Measurements from ENCODE around the gene HSPB6. TPM values are rescaled to one million over a fixed set of nuclear protein-coding genes. Genes with fewer than 3 reads are reported as not detected.
"Not testable (repeated sequence)": the region's sequence is repeated elsewhere in the genome, so short reads cannot be mapped to it uniquely, and the experiment has no call there.

Gene HSPB6
- polyA plus RNA-seq, 2 donors, result 12.5 to 18.3 TPM

- 94 to 95% methylated on average over 23 of the region's 23 CpGs for WGBS, 2 donors
- H3K36me3 ChIP-seq (ENCODE audit: control insufficient read depth in 2 of 2, insufficient read depth in 2 of 2, low read length in 1 of 2), result peaks cover 51 to 88% of the 10 kb centered on the region in 2 donors
- H3K9me3 ChIP-seq (ENCODE audit: control insufficient read depth in 2 of 2, insufficient read depth in 1 of 2, low read depth in 1 of 2, low read length in 1 of 2), result no peaks in the 10 kb centered on the region
Observed at GRCh38 chr19:35725216-35725861, 31.5 kb downstream of the HSPB6 start.

GRCh38 chr19:35724560-35724959, 32.3 kb downstream of the HSPB6 start:
- no peaks in the 10 kb centered on the region for H3K27me3 ChIP-seq (ENCODE audit: control insufficient read depth in 1 of 2, insufficient read depth in 2 of 2, low read length in 2 of 2)
- H3K4me3 ChIP-seq (ENCODE audit: low read depth in 1 of 2, low read length in 2 of 2), result no peak overlapping the region
- 94 to 97% methylated on average over 12 of the region's 12 CpGs for WGBS, 2 donors
- H3K36me3 ChIP-seq (ENCODE audit: control insufficient read depth in 2 of 2, insufficient read depth in 2 of 2, low read length in 1 of 2), result peaks cover 49 to 85% of the 10 kb centered on the region in 2 donors
- H3K4me1 ChIP-seq (ENCODE audit: control insufficient read depth in 2 of 2, insufficient read depth in 2 of 2, low read length in 1 of 2), result no peaks in the 10 kb centered on the region
- H3K9me3 ChIP-seq (ENCODE audit: control insufficient read depth in 2 of 2, insufficient read depth in 1 of 2, low read depth in 1 of 2, low read length in 1 of 2), result no peaks in the 10 kb centered on the region
- no peak overlapping the region for H3K27ac ChIP-seq (ENCODE audit: low read depth in 2 of 2, low read length in 1 of 2)

More at GRCh38 chr19:35725216-35725861, 31.5 kb downstream of the HSPB6 start:
- no peak overlapping the region for H3K27ac ChIP-seq (ENCODE audit: low read depth in 2 of 2, low read length in 1 of 2)
- H3K4me1 ChIP-seq (ENCODE audit: control insufficient read depth in 2 of 2, insufficient read depth in 2 of 2, low read length in 1 of 2), result no peaks in the 10 kb centered on the region
- H3K4me3 ChIP-seq (ENCODE audit: low read depth in 1 of 2, low read length in 2 of 2), result no peak overlapping the region
- no peaks in the 10 kb centered on the region for H3K27me3 ChIP-seq (ENCODE audit: control insufficient read depth in 1 of 2, insufficient read depth in 2 of 2, low read length in 2 of 2)

- H3K36me3 ChIP-seq (ENCODE audit: control insufficient read depth in 2 of 2, insufficient read depth in 2 of 2, low read length in 1 of 2), result peaks cover 48 to 81% of the 10 kb centered on the region in 2 donors
- 95% methylated on average over 7 of the region's 7 CpGs for WGBS, 2 donors
Observed at GRCh38 chr19:35724132-35724531, 32.7 kb downstream of the HSPB6 start.

GRCh38 chr19:35723671-35724070, 33.2 kb downstream of the HSPB6 start:
- Histone ChIP-seq H3K36me3 (ENCODE audit: control insufficient read depth in 2 of 2, insufficient read depth in 2 of 2, low read length in 1 of 2) (peaks cover 44 to 77% of the 10 kb centered on the region in 2 donors), H3K9me3 (ENCODE audit: control insufficient read depth in 2 of 2, insufficient read depth in 1 of 2, low read depth in 1 of 2, low read length in 1 of 2) (no peaks in the 10 kb centered on the region), H3K27ac (ENCODE audit: low read depth in 2 of 2, low read length in 1 of 2) (no peak overlapping the region), H3K4me3 (ENCODE audit: low read depth in 1 of 2, low read length in 2 of 2) (no peak overlapping the region), H3K4me1 (ENCODE audit: control insufficient read depth in 2 of 2, insufficient read depth in 2 of 2, low read length in 1 of 2) (peaks cover 0 to 9% of the 10 kb centered on the region in 2 donors), H3K27me3 (ENCODE audit: control insufficient read depth in 1 of 2, insufficient read depth in 2 of 2, low read length in 2 of 2) (no peaks in the 10 kb centered on the region)
- 94% methylated on average over 24 of the region's 24 CpGs for WGBS, 2 donors

More at GRCh38 chr19:35724132-35724531, 32.7 kb downstream of the HSPB6 start:
- not testable (repeated sequence) for H3K27ac ChIP-seq (ENCODE audit: low read depth in 2 of 2, low read length in 1 of 2); H3K9me3 ChIP-seq (ENCODE audit: control insufficient read depth in 2 of 2, insufficient read depth in 1 of 2, low read depth in 1 of 2, low read length in 1 of 2); H3K4me1 ChIP-seq (ENCODE audit: control insufficient read depth in 2 of 2, insufficient read depth in 2 of 2, low read length in 1 of 2); H3K4me3 ChIP-seq (ENCODE audit: low read depth in 1 of 2, low read length in 2 of 2); H3K27me3 ChIP-seq (ENCODE audit: control insufficient read depth in 1 of 2, insufficient read depth in 2 of 2, low read length in 2 of 2)

GRCh38 chr19:35722897-35723296, 33.9 kb downstream of the HSPB6 start:
- no peak overlapping the region for H3K4me3 ChIP-seq (ENCODE audit: low read depth in 1 of 2, low read length in 2 of 2)
- peaks cover 43 to 70% of the 10 kb centered on the region in 2 donors for H3K36me3 ChIP-seq (ENCODE audit: control insufficient read depth in 2 of 2, insufficient read depth in 2 of 2, low read length in 1 of 2)
- no peaks in the 10 kb centered on the region for H3K27me3 ChIP-seq (ENCODE audit: control insufficient read depth in 1 of 2, insufficient read depth in 2 of 2, low read length in 2 of 2)
- H3K27ac ChIP-seq (ENCODE audit: low read depth in 2 of 2, low read length in 1 of 2), result no peak overlapping the region
- no peaks in the 10 kb centered on the region for H3K9me3 ChIP-seq (ENCODE audit: control insufficient read depth in 2 of 2, insufficient read depth in 1 of 2, low read depth in 1 of 2, low read length in 1 of 2)
- H3K4me1 ChIP-seq (ENCODE audit: control insufficient read depth in 2 of 2, insufficient read depth in 2 of 2, low read length in 1 of 2), result peaks cover 0 to 9% of the 10 kb centered on the region in 2 donors
- 93 to 95% methylated on average over 16 of the region's 16 CpGs for WGBS, 2 donors

- H3K4me1 ChIP-seq (ENCODE audit: control insufficient read depth in 2 of 2, insufficient read depth in 2 of 2, low read length in 1 of 2), result peaks cover 0 to 9% of the 10 kb centered on the region in 2 donors
- H3K36me3 ChIP-seq (ENCODE audit: control insufficient read depth in 2 of 2, insufficient read depth in 2 of 2, low read length in 1 of 2), result peaks cover 40 to 66% of the 10 kb centered on the region in 2 donors
- no peak overlapping the region for H3K4me3 ChIP-seq (ENCODE audit: low read depth in 1 of 2, low read length in 2 of 2)
- 95 to 96% methylated on average over 14 of the region's 14 CpGs for WGBS, 2 donors
- no peaks in the 10 kb centered on the region for H3K9me3 ChIP-seq (ENCODE audit: control insufficient read depth in 2 of 2, insufficient read depth in 1 of 2, low read depth in 1 of 2, low read length in 1 of 2)
- H3K27ac ChIP-seq (ENCODE audit: low read depth in 2 of 2, low read length in 1 of 2), result no peak overlapping the region
- H3K27me3 ChIP-seq (ENCODE audit: control insufficient read depth in 1 of 2, insufficient read depth in 2 of 2, low read length in 2 of 2), result no peaks in the 10 kb centered on the region
Observed at GRCh38 chr19:35722461-35722860, 34.4 kb downstream of the HSPB6 start.

- no peak overlapping the region for H3K4me3 ChIP-seq (ENCODE audit: low read depth in 1 of 2, low read length in 2 of 2)
- peaks cover 31 to 59% of the 10 kb centered on the region in 2 donors for H3K36me3 ChIP-seq (ENCODE audit: control insufficient read depth in 2 of 2, insufficient read depth in 2 of 2, low read length in 1 of 2)
- H3K4me1 ChIP-seq (ENCODE audit: control insufficient read depth in 2 of 2, insufficient read depth in 2 of 2, low read length in 1 of 2), result peaks cover 0 to 9% of the 10 kb centered on the region in 2 donors
- no peak overlapping the region for H3K27ac ChIP-seq (ENCODE audit: low read depth in 2 of 2, low read length in 1 of 2)
- 90 to 92% methylated on average over 16 of the region's 16 CpGs for WGBS, 2 donors
- H3K27me3 ChIP-seq (ENCODE audit: control insufficient read depth in 1 of 2, insufficient read depth in 2 of 2, low read length in 2 of 2), result no peaks in the 10 kb centered on the region
- H3K9me3 ChIP-seq (ENCODE audit: control insufficient read depth in 2 of 2, insufficient read depth in 1 of 2, low read depth in 1 of 2, low read length in 1 of 2), result no peaks in the 10 kb centered on the region
Observed at GRCh38 chr19:35721374-35721773, 35.5 kb downstream of the HSPB6 start.

GRCh38 chr19:35720648-35721047, 36.2 kb downstream of the HSPB6 start:
- Histone ChIP-seq H3K9me3 (ENCODE audit: control insufficient read depth in 2 of 2, insufficient read depth in 1 of 2, low read depth in 1 of 2, low read length in 1 of 2) (no peaks in the 10 kb centered on the region), H3K27ac (ENCODE audit: low read depth in 2 of 2, low read length in 1 of 2) (no peak overlapping the region), H3K36me3 (ENCODE audit: control insufficient read depth in 2 of 2, insufficient read depth in 2 of 2, low read length in 1 of 2) (peaks cover 24 to 53% of the 10 kb centered on the region in 2 donors), H3K4me3 (ENCODE audit: low read depth in 1 of 2, low read length in 2 of 2) (no peak overlapping the region), H3K4me1 (ENCODE audit: control insufficient read depth in 2 of 2, insufficient read depth in 2 of 2, low read length in 1 of 2) (peaks cover 0 to 15% of the 10 kb centered on the region in 2 donors), H3K27me3 (ENCODE audit: control insufficient read depth in 1 of 2, insufficient read depth in 2 of 2, low read length in 2 of 2) (no peaks in the 10 kb centered on the region)
- 85 to 90% methylated on average over 17 of the region's 17 CpGs for WGBS, 2 donors

GRCh38 chr19:35720163-35720524, 36.7 kb downstream of the HSPB6 start:
- Histone ChIP-seq H3K9me3 (ENCODE audit: control insufficient read depth in 2 of 2, insufficient read depth in 1 of 2, low read depth in 1 of 2, low read length in 1 of 2) (no peaks in the 10 kb centered on the region), H3K27me3 (ENCODE audit: control insufficient read depth in 1 of 2, insufficient read depth in 2 of 2, low read length in 2 of 2) (no peaks in the 10 kb centered on the region), H3K36me3 (ENCODE audit: control insufficient read depth in 2 of 2, insufficient read depth in 2 of 2, low read length in 1 of 2) (peaks cover 19 to 48% of the 10 kb centered on the region in 2 donors), H3K4me3 (ENCODE audit: low read depth in 1 of 2, low read length in 2 of 2) (no peak overlapping the region), H3K27ac (ENCODE audit: low read depth in 2 of 2, low read length in 1 of 2) (no peak overlapping the region), H3K4me1 (ENCODE audit: control insufficient read depth in 2 of 2, insufficient read depth in 2 of 2, low read length in 1 of 2) (peaks cover 0 to 19% of the 10 kb centered on the region in 2 donors)
- WGBS, 2 donors, result 91 to 92% methylated on average over 9 of the region's 9 CpGs

Data from esophagus (tissue), 2 donors.